Measurements from ENCODE around the gene SLC25A36. TPM values are rescaled to one million over a fixed set of nuclear protein-coding genes. Genes with fewer than 3 reads are reported as not detected.

Gene SLC25A36
- total and polyA plus RNA-seq, 2 of the 4 experiments (the other 2 are of a cell fraction): 31.3 to 76.7 TPM

GRCh38 chr3:140931016-140931454 is 10.6 kb upstream of the SLC25A36 start:
- no peak overlapping the region for H2AK5ac ChIP-seq (ENCODE audit: low read depth, low read length)
- no peaks in the 10 kb centered on the region for H3K9me1 ChIP-seq (ENCODE audit: insufficient read depth, low read length)
- no peak for ATAC-seq (ENCODE audit: low read depth)
- POLR2A ChIA-PET (ENCODE audit: unreplicated experiment): no interaction called here
- no peak overlapping the region for H4K91ac ChIP-seq (ENCODE audit: insufficient read depth, low read depth, low read length)
- H4K5ac ChIP-seq (ENCODE audit: low read depth, low read length): no peak overlapping the region
- no peaks in the 10 kb centered on the region for H3K36me3 ChIP-seq (ENCODE audit: control insufficient read depth, insufficient read depth, low read length)
- H3K9ac ChIP-seq (ENCODE audit: low read depth, low read length): no peak overlapping the region
- H3K4me3 ChIP-seq (ENCODE audit: insufficient read depth, low read depth, low read length): no peak overlapping the region
- intact Hi-C loops (cut with micrococcal nuclease) (no loop called here), in situ Hi-C loops (cut with MboI; ENCODE audit: low sequenced_read_pairs) (no loop called here), dilution Hi-C loops (cut with HindIII; ENCODE audit: low sequenced_read_pairs, unreplicated experiment) (no loop called here)
- no peak overlapping the region for H2AK9ac ChIP-seq (replicated peaks; ENCODE audit: low read depth, low read length, poor library complexity)
- H4K8ac ChIP-seq (ENCODE audit: low read depth in 2 of 2, low read length in 2 of 2): no peak overlapping the region
- H2BK20ac ChIP-seq (ENCODE audit: low read depth, low read length): no peak overlapping the region
- DNase-seq: no peak
- H2BK15ac ChIP-seq (ENCODE audit: low read depth, low read length): no peak overlapping the region
- H3K4ac ChIP-seq (ENCODE audit: low read depth, low read length): no peak overlapping the region
- H3K4me1 ChIP-seq (ENCODE audit: control insufficient read depth, insufficient read depth, low read length): no peaks in the 10 kb centered on the region
- TF ChIP-seq FOS (IDR thresholded peaks at IDR 0.05; ENCODE audit: low read depth, low read length) (no peak), MAFK (IDR thresholded peaks at IDR 0.05; ENCODE audit: low read depth, low read length) (no peak), MXI1 (IDR thresholded peaks at IDR 0.05; ENCODE audit: borderline replicate concordance, low read depth, low read length) (no peak), RFX5 (IDR thresholded peaks at IDR 0.05; ENCODE audit: low read depth, low read length) (no peak), CTCF (conservative IDR thresholded peaks at IDR 0.05; ENCODE audit: low read depth, low read length) (no peak), NFE2L2 (IDR thresholded peaks at IDR 0.05; ENCODE audit: low read depth, low read length) (no peak), MAZ (IDR thresholded peaks at IDR 0.05; ENCODE audit: borderline replicate concordance, low read depth, low read length) (no peak), USF2 (IDR thresholded peaks at IDR 0.05; ENCODE audit: low read depth, low read length) (no peak), RAD21 (IDR thresholded peaks at IDR 0.05; ENCODE audit: low read length) (no peak), RCOR1 (IDR thresholded peaks at IDR 0.05; ENCODE audit: insufficient replicate concordance, low read length) (no peak), CHD1 (IDR thresholded peaks at IDR 0.05; ENCODE audit: low read depth, low read length) (no peak), BHLHE40 (IDR thresholded peaks at IDR 0.05; ENCODE audit: low read depth, low read length) (no peak), CEBPB (IDR thresholded peaks at IDR 0.05; ENCODE audit: low read depth, low read length) (no peak), POLR2A (IDR thresholded peaks at IDR 0.05; ENCODE audit: low read depth, low read length) (no peak)
- TF ChIP-seq, protein P1, sequence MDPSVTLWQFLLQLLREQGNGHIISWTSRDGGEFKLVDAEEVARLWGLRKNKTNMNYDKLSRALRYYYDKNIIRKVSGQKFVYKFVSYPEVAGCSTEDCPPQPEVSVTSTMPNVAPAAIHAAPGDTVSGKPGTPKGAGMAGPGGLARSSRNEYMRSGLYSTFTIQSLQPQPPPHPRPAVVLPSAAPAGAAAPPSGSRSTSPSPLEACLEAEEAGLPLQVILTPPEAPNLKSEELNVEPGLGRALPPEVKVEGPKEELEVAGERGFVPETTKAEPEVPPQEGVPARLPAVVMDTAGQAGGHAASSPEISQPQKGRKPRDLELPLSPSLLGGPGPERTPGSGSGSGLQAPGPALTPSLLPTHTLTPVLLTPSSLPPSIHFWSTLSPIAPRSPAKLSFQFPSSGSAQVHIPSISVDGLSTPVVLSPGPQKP (IDR thresholded peaks at IDR 0.05; ENCODE audit: borderline replicate concordance, low read depth, low read length): no peak
- no peak overlapping the region for H3K23ac ChIP-seq (ENCODE audit: low read depth, low read length)
- H3K79me1 ChIP-seq (ENCODE audit: low read depth in 1 of 2, low read length in 2 of 2): no peaks in the 10 kb centered on the region
- H3K4me2 ChIP-seq (ENCODE audit: low read depth, low read length): no peak overlapping the region
- CTCF ChIA-PET: no interaction called here
- BruUV-seq (replicated peaks): no TSS peak
- H4K20me1 ChIP-seq (ENCODE audit: insufficient read depth, low read length): no peaks in the 10 kb centered on the region
- H3K14ac ChIP-seq (replicated peaks; ENCODE audit: low read depth, low read length): no peak overlapping the region
- H3K27ac ChIP-seq (ENCODE audit: insufficient read depth, low read length): no peak overlapping the region
- H3K9me3 ChIP-seq (ENCODE audit: control insufficient read depth, insufficient read depth, low read length): no peaks in the 10 kb centered on the region
- 0% methylated on average over 1 of the region's 12 CpGs; no CpG with 5 or more reads in 1 of the 2 experiments for WGBS, 2 experiments (ENCODE audit: extremely low coverage in 2 of 2, insufficient read length in 1 of 2)
- H3K27me3 ChIP-seq (ENCODE audit: control insufficient read depth, insufficient read depth, low read length): peaks cover 11% of the 10 kb centered on the region
- no peak overlapping the region for H3K18ac ChIP-seq (ENCODE audit: low read depth, low read length)
- H2AFZ ChIP-seq (replicated peaks; ENCODE audit: low read length, poor library complexity): no peak overlapping the region
- H2BK120ac ChIP-seq (ENCODE audit: low read depth, low read length): no peak overlapping the region
- no peak overlapping the region for H2BK5ac ChIP-seq (ENCODE audit: low read depth, low read length, poor library complexity, severe bottlenecking)
- no peak overlapping the region for H3K56ac ChIP-seq (ENCODE audit: extremely low read depth, insufficient read depth, low read length)

Data from IMR-90 (cell line).